ENCODE results near the gene PHF20. TPM values are rescaled to one million over a fixed set of nuclear protein-coding genes. Genes with fewer than 3 reads are reported as not detected.
"Not testable (repeated sequence)": the region's sequence is repeated elsewhere in the genome, so short reads cannot be mapped to it uniquely, and the experiment has no call there.

The PHF20 gene
- total RNA-seq, 1 donor from 2014 or later, result 101 TPM

GRCh38 chr20:35871259-35871771 is 99.5 kb downstream of the PHF20 start:
- Mint-ChIP-seq H3K4me3 (ENCODE audit: unreplicated experiment) (no peak overlapping the region), H3K4me1 (ENCODE audit: unreplicated experiment) (peaks cover 7% of the 10 kb centered on the region)
- DNase-seq (ENCODE audit: low spot score), result no peak

GRCh38 chr20:35876033-35876320 is 104.2 kb downstream of the PHF20 start:
- no peak for TF ChIP-seq CTCF (IDR thresholded peaks at IDR 0.05; ENCODE audit: unreplicated experiment)
- Mint-ChIP-seq H3K36me3 (ENCODE audit: low read depth, unreplicated experiment) (peaks cover 23% of the 10 kb centered on the region), H3K27ac (ENCODE audit: unreplicated experiment) (no peak overlapping the region), H3K4me1 (ENCODE audit: unreplicated experiment) (no peaks in the 10 kb centered on the region), H3K4me3 (ENCODE audit: unreplicated experiment) (no peak overlapping the region), H3K9me3 (ENCODE audit: unreplicated experiment) (no peaks in the 10 kb centered on the region), H3K27me3 (ENCODE audit: unreplicated experiment) (no peaks in the 10 kb centered on the region)
- no peak for DNase-seq (ENCODE audit: low spot score)

More at GRCh38 chr20:35871259-35871771, 99.5 kb downstream of the PHF20 start:
- Mint-ChIP-seq H3K27ac (ENCODE audit: unreplicated experiment) (no peak overlapping the region), H3K27me3 (ENCODE audit: unreplicated experiment) (no peaks in the 10 kb centered on the region), H3K9me3 (ENCODE audit: unreplicated experiment) (no peaks in the 10 kb centered on the region), H3K36me3 (ENCODE audit: low read depth, unreplicated experiment) (peaks cover 16% of the 10 kb centered on the region)
- no peak for TF ChIP-seq CTCF (IDR thresholded peaks at IDR 0.05; ENCODE audit: unreplicated experiment)

- no peak for TF ChIP-seq CTCF (IDR thresholded peaks at IDR 0.05; ENCODE audit: unreplicated experiment)
- H3K9me3 Mint-ChIP-seq (ENCODE audit: unreplicated experiment), result no peaks in the 10 kb centered on the region
- H3K4me1 Mint-ChIP-seq (ENCODE audit: unreplicated experiment), result no peaks in the 10 kb centered on the region
- H3K36me3 Mint-ChIP-seq (ENCODE audit: low read depth, unreplicated experiment), result peaks cover 18% of the 10 kb centered on the region
- no peak for DNase-seq (ENCODE audit: low spot score)
- no peak overlapping the region for H3K4me3 Mint-ChIP-seq (ENCODE audit: unreplicated experiment)
- H3K27ac Mint-ChIP-seq (ENCODE audit: unreplicated experiment), result no peak overlapping the region
- no peaks in the 10 kb centered on the region for H3K27me3 Mint-ChIP-seq (ENCODE audit: unreplicated experiment)
Observed at GRCh38 chr20:35877611-35878010, 105.8 kb downstream of the PHF20 start.

GRCh38 chr20:35878113-35878625 is 106.4 kb downstream of the PHF20 start:
- peaks cover 15% of the 10 kb centered on the region for H3K36me3 Mint-ChIP-seq (ENCODE audit: low read depth, unreplicated experiment)
- H3K4me3 Mint-ChIP-seq (ENCODE audit: unreplicated experiment), result no peak overlapping the region
- H3K27ac Mint-ChIP-seq (ENCODE audit: unreplicated experiment), result no peak overlapping the region
- no peak for DNase-seq (ENCODE audit: low spot score)
- H3K4me1 Mint-ChIP-seq (ENCODE audit: unreplicated experiment), result no peaks in the 10 kb centered on the region
- no peaks in the 10 kb centered on the region for H3K27me3 Mint-ChIP-seq (ENCODE audit: unreplicated experiment)
- no peaks in the 10 kb centered on the region for H3K9me3 Mint-ChIP-seq (ENCODE audit: unreplicated experiment)
- TF ChIP-seq CTCF (IDR thresholded peaks at IDR 0.05; ENCODE audit: unreplicated experiment), result no peak

- H3K4me3 Mint-ChIP-seq (ENCODE audit: unreplicated experiment), result no peak overlapping the region
- DNase-seq (ENCODE audit: low spot score), result no peak
- H3K27ac Mint-ChIP-seq (ENCODE audit: unreplicated experiment), result no peak overlapping the region
- H3K36me3 Mint-ChIP-seq (ENCODE audit: low read depth, unreplicated experiment), result peaks cover 16% of the 10 kb centered on the region
- H3K27me3 Mint-ChIP-seq (ENCODE audit: unreplicated experiment), result peaks cover 2% of the 10 kb centered on the region
- no peaks in the 10 kb centered on the region for H3K4me1 Mint-ChIP-seq (ENCODE audit: unreplicated experiment)
- H3K9me3 Mint-ChIP-seq (ENCODE audit: unreplicated experiment), result no peaks in the 10 kb centered on the region
- TF ChIP-seq CTCF (IDR thresholded peaks at IDR 0.05; ENCODE audit: unreplicated experiment), result no peak
Observed at GRCh38 chr20:35881676-35882075, 109.9 kb downstream of the PHF20 start.

- H3K4me1 Mint-ChIP-seq (ENCODE audit: unreplicated experiment); H3K27ac Mint-ChIP-seq (ENCODE audit: unreplicated experiment); H3K27me3 Mint-ChIP-seq (ENCODE audit: unreplicated experiment); H3K4me3 Mint-ChIP-seq (ENCODE audit: unreplicated experiment); H3K9me3 Mint-ChIP-seq (ENCODE audit: unreplicated experiment); DNase-seq (ENCODE audit: low spot score): not testable (repeated sequence)
- H3K36me3 Mint-ChIP-seq (ENCODE audit: low read depth, unreplicated experiment), result peaks cover 13% of the 10 kb centered on the region
Observed at GRCh38 chr20:35882427-35883161, 110.8 kb downstream of the PHF20 start.
